OCI-LY3 (cell line): Measurements from ENCODE around the gene SRM.
"Not testable (repeated sequence)": the region's sequence is repeated elsewhere in the genome, so short reads cannot be mapped to it uniquely, and the experiment has no call there.

Experiments
- H2AFZ ChIP-seq: fragments of 200-600, 300-600 bp; shearing (Covaris generic); 2 replicates; pipeline ENCODE4 v1.6.0; 2014; ENCODE audit warnings: antibody characterized with exemption, low read depth, low read length
- H3K27ac ChIP-seq: fragments of 200-600, 300-600 bp; sonication (generic); 2 replicates; pipeline ENCODE4 v1.5.1; 2014; ENCODE audit warnings: mild to moderate bottlenecking, low read length, moderate library complexity, mixed read lengths
- H3K27me3 ChIP-seq: fragments of 200-600, 300-600 bp; sonication (generic); 2 replicates; pipeline ENCODE4 v1.6.1; 2014; ENCODE audit warnings: low read depth, low read length, mixed read lengths
- H3K36me3 ChIP-seq: fragments of 200-600, 300-600 bp; sonication (generic); replicated peaks from 2 replicates; pipeline ENCODE3; 2014; ENCODE audit warnings: low read depth, low read length, mixed read lengths
- H3K4me1 ChIP-seq: fragments of 300-600, 200-600 bp; sonication (generic); 2 replicates; pipeline ENCODE4 v1.6.1; 2014; ENCODE audit warnings: low read length, mixed read lengths
- H3K4me2 ChIP-seq: fragments of 200-600, 300-600 bp; sonication (generic); 2 replicates; pipeline ENCODE4 v1.6.1; 2014; ENCODE audit warnings: low read length, mixed read lengths
- H3K4me3 ChIP-seq: fragments of 300-600, 200-600 bp; sonication (generic); 2 replicates; pipeline ENCODE4 v1.5.1; 2014; ENCODE audit warnings: antibody characterized with exemption, mild to moderate bottlenecking, low read length, moderate library complexity
- H3K79me2 ChIP-seq: fragments of 300-600, 200-600 bp; shearing (Covaris generic); 2 replicates; pipeline ENCODE4 v1.6.1; 2014; ENCODE audit warnings: mild to moderate bottlenecking, low read length, mixed read lengths
- H3K9ac ChIP-seq: fragments of 300-600, 200-600 bp; shearing (Covaris generic); 2 replicates; pipeline ENCODE4 v1.6.0; 2014; ENCODE audit warnings: mild to moderate bottlenecking, low read length, moderate library complexity
- H3K9me3 ChIP-seq: fragments of 200-600, 300-600 bp; shearing (Covaris generic); 2 replicates; pipeline ENCODE4 v1.6.1; 2014; ENCODE audit warnings: low read length, mixed read lengths; ENCODE audit not compliant: insufficient read depth
- H4K20me1 ChIP-seq: fragments of 200-600, 300-600 bp; sonication (generic); 2 replicates; pipeline ENCODE4 v1.6.1; 2016; ENCODE audit warnings: low read length, mixed read lengths; ENCODE audit not compliant: insufficient read depth
- EZH2phosphoT487 ChIP-seq: fragments of 200-600 bp; shearing (Covaris generic); IDR thresholded peaks from 2 replicates; pipeline ENCODE4 v1.6.1; 2018; ENCODE audit warnings: antibody characterized with exemption, mixed run types, low read depth
- TF ChIP-seq, protein P1 (sequence below): fragments of 200-600, 300-600 bp; sonication (generic); IDR thresholded peaks from 2 replicates; pipeline ENCODE4 v1.5.1; 2014; ENCODE audit warnings: antibody characterized with exemption, low read length, low read depth

The SRM gene

GRCh38 chr1:11068600-11069473 lies 9.0 kb upstream of the SRM start:
- TF ChIP-seq, protein P1, sequence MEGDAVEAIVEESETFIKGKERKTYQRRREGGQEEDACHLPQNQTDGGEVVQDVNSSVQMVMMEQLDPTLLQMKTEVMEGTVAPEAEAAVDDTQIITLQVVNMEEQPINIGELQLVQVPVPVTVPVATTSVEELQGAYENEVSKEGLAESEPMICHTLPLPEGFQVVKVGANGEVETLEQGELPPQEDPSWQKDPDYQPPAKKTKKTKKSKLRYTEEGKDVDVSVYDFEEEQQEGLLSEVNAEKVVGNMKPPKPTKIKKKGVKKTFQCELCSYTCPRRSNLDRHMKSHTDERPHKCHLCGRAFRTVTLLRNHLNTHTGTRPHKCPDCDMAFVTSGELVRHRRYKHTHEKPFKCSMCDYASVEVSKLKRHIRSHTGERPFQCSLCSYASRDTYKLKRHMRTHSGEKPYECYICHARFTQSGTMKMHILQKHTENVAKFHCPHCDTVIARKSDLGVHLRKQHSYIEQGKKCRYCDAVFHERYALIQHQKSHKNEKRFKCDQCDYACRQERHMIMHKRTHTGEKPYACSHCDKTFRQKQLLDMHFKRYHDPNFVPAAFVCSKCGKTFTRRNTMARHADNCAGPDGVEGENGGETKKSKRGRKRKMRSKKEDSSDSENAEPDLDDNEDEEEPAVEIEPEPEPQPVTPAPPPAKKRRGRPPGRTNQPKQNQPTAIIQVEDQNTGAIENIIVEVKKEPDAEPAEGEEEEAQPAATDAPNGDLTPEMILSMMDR: no peak
- no peak for TF ChIP-seq EZH2phosphoT487
- no peak overlapping the region for H3K4me3 ChIP-seq
- peaks cover 21% of the 10 kb centered on the region for H3K4me1 ChIP-seq
- no peak overlapping the region for H3K9ac ChIP-seq
- H3K36me3 ChIP-seq: peaks cover 48% of the 10 kb centered on the region
- H3K27ac ChIP-seq: no peak overlapping the region
- H3K9me3 ChIP-seq: no peaks in the 10 kb centered on the region
- no peak overlapping the region for H3K4me2 ChIP-seq
- no peaks in the 10 kb centered on the region for H3K79me2 ChIP-seq
- no peak overlapping the region for H2AFZ ChIP-seq
- no peaks in the 10 kb centered on the region for H3K27me3 ChIP-seq
- H4K20me1 ChIP-seq: peaks cover 24% of the 10 kb centered on the region

GRCh38 chr1:11067716-11068599 lies 8.1 kb upstream of the SRM start:
- Histone ChIP-seq H2AFZ (no peak overlapping the region), H3K9me3 (no peaks in the 10 kb centered on the region), H3K79me2 (no peaks in the 10 kb centered on the region), H3K4me3 (no peak overlapping the region), H3K4me1 (peaks cover 12% of the 10 kb centered on the region), H3K4me2 (no peak overlapping the region), H3K27me3 (no peaks in the 10 kb centered on the region), H3K27ac (no peak overlapping the region), H3K36me3 (peaks cover 50% of the 10 kb centered on the region), H4K20me1 (peaks cover 22% of the 10 kb centered on the region; the same call in 1 of the 2 replicates), H3K9ac (no peak overlapping the region)
- TF ChIP-seq EZH2phosphoT487: no peak
- TF ChIP-seq, protein P1: no peak

GRCh38 chr1:11065796-11066195 lies 6.0 kb upstream of the SRM start:
- H3K36me3 ChIP-seq: peaks cover 32% of the 10 kb centered on the region
- peaks cover 3% of the 10 kb centered on the region; the same call in 1 of the 2 replicates for H3K4me1 ChIP-seq
- no peak overlapping the region for H3K4me2 ChIP-seq
- no peak overlapping the region for H3K4me3 ChIP-seq
- H3K27ac ChIP-seq: no peak overlapping the region
- H3K9me3 ChIP-seq: no peaks in the 10 kb centered on the region
- no peak overlapping the region for H3K9ac ChIP-seq
- no peak overlapping the region for H2AFZ ChIP-seq
- peaks cover 4% of the 10 kb centered on the region; the same call in 1 of the 2 replicates for H4K20me1 ChIP-seq
- H3K27me3 ChIP-seq: no peaks in the 10 kb centered on the region
- peaks cover 4% of the 10 kb centered on the region for H3K79me2 ChIP-seq
- no peak for TF ChIP-seq EZH2phosphoT487
- TF ChIP-seq, protein P1: no peak

- H4K20me1 ChIP-seq: no peaks in the 10 kb centered on the region
- no peak overlapping the region for H3K27ac ChIP-seq
- peaks cover 4% of the 10 kb centered on the region; the same call in 1 of the 2 replicates for H3K4me1 ChIP-seq
- no peaks in the 10 kb centered on the region for H3K9me3 ChIP-seq
- no peak overlapping the region for H2AFZ ChIP-seq
- H3K36me3 ChIP-seq: peaks cover 26% of the 10 kb centered on the region
- H3K9ac ChIP-seq: no peak overlapping the region
- no peak overlapping the region for H3K4me2 ChIP-seq
- H3K79me2 ChIP-seq: peaks cover 11% of the 10 kb centered on the region
- TF ChIP-seq, protein P1: no peak
- TF ChIP-seq EZH2phosphoT487: no peak
- H3K27me3 ChIP-seq: no peaks in the 10 kb centered on the region
- no peak overlapping the region for H3K4me3 ChIP-seq
These were observed 5.1 kb upstream of the SRM start for GRCh38 chr1:11064942-11065341.

GRCh38 chr1:11063937-11064537 lies 4.2 kb upstream of the SRM start:
- not testable (repeated sequence) for H3K4me3 ChIP-seq, H3K9ac ChIP-seq, H3K4me1 ChIP-seq, H4K20me1 ChIP-seq, H3K27ac ChIP-seq, H3K4me2 ChIP-seq, H3K9me3 ChIP-seq, H2AFZ ChIP-seq, H3K27me3 ChIP-seq
- Histone ChIP-seq H3K36me3 (peaks cover 22% of the 10 kb centered on the region), H3K79me2 (peaks cover 18% of the 10 kb centered on the region)
